GM19099 (cell line): Measurements from ENCODE around the gene PPP1R16B.

ENCODE experiments used
- POLR2A ChIP-seq: IDR thresholded peaks from 3 replicates; pipeline ENCODE4 v1.6.1; 2011; ENCODE audit warnings: low read depth; ENCODE audit not compliant: insufficient read length; ENCODE audit errors: extremely low read depth

PPP1R16B gene

DNA sequence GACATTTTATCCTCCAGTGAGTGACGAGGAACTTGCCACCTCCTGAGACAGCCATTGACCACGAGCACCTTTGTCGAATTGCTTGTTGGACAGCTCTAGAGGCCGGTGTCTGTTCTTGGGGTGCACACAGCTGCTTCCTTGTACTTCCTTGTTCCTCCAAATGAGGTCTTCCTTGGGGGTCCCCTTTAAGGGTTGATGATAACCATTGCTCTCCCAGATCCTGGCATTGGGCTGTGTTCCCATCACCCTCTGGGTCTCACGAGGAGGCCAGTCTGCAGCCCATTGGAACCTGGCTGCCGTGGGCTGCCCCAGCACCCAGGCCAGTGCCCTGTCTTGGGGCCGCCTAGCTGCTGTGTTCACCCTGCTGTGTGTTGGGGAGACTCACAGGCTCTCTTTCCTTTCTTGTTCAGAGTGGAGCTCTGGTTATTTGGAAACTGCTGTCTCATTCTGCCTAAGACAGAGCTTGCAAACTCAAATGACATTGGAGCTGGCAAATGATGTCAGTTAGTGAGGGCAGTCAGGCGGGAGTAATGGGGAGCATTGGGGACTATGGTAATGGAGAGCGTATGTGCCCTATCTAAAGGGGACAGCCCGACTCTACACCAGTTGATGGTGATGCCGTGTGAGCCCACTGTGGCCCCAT, 25.7 kb downstream of the PPP1R16B start:
- TF ChIP-seq POLR2A: no peak

DNA sequence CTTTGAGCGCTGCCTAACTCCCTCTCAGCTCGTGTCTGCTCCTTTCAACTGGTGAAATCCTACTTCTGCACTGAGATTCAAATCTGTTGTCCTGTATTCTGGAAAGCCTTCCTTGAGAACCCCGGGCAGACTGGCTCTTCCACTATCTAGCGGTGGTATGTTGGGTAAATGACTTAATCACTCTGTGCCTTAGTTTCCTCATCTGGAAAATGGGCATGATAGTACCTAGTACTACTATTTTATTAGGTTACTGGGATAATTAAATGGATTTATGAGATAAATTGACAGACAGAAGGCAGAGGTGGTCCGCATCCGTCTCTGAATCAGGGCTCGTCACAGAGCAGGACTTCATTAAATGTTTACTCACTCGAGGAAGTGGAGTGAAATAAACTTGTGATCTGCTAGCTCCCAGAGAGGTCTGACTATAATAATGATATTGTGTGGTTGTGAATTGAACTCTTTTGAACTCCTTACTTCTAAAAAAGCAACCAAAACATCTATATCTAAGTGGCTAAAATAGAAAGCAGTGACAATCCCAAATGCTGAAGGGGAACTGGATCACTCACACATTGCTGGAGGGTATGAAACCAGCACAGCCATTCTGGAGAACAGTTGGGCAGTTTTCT, 26.6 kb downstream of the PPP1R16B start:
- TF ChIP-seq POLR2A: no peak

- TF ChIP-seq POLR2A: no peak
These were observed 27.8 kb downstream of the PPP1R16B start for GRCh38 chr20:38833154-38833856.

DNA sequence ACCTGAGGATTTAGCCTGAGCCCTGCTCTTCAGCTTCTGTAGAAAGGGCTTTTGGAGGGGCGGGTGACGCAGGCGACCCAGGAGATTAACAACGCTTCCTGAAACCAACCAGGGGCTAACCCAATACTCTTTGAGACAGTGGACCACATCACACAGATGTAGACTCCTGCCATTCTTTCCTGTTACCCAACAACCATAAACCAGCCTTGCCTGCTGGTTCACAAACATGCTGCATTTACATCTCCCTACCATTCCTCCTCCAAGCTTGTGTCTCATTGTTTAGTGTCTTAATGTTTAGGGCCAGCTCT, 28.3 kb downstream of the PPP1R16B start:
- TF ChIP-seq POLR2A: no peak

- no peak for TF ChIP-seq POLR2A
These were observed 29.4 kb downstream of the PPP1R16B start for GRCh38 chr20:38834868-38835267.

DNA sequence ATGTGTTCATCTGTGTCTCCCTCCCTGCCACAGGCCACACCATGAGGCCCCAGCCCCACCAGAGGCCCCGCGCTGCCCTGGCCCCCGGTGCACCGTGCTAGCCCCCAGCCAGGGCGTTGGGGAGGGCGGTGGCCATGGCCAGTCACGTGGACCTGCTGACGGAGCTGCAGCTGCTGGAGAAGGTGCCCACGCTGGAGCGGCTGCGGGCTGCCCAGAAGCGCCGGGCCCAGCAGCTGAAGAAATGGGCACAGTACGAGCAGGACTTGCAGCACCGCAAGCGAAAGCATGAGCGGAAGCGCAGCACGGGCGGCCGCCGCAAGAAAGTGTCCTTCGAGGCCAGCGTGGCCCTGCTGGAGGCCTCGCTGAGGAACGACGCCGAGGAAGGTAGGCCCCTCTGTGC, 30.3 kb downstream of the PPP1R16B start:
- TF ChIP-seq POLR2A: no peak

- no peak for TF ChIP-seq POLR2A
These were observed 31.5 kb downstream of the PPP1R16B start for GRCh38 chr20:38836991-38837390.

- TF ChIP-seq POLR2A: no peak
These were observed 32.8 kb downstream of the PPP1R16B start for GRCh38 chr20:38838326-38838725.

DNA sequence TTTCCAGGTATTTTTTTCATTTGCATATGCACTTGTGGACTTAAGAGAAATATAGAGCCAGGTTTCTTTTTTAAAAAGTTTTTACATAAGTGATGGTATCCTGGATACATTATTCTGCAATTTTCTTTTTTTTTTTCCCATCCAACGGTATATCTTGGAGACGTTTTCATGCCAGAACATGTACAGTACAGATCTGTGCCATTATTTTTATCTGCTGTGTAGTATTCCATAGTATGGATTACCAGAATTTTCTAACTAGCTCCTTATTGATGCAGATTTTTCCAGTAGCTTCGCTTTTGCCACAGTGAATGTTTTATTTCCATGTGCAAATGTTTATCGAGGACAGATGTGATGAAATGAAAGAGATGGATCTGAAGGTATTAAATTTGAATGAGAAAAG, 34.1 kb downstream of the PPP1R16B start:
- TF ChIP-seq POLR2A: no peak

GRCh38 chr20:38840053-38840893, 34.8 kb downstream of the PPP1R16B start:
- no peak for TF ChIP-seq POLR2A

DNA sequence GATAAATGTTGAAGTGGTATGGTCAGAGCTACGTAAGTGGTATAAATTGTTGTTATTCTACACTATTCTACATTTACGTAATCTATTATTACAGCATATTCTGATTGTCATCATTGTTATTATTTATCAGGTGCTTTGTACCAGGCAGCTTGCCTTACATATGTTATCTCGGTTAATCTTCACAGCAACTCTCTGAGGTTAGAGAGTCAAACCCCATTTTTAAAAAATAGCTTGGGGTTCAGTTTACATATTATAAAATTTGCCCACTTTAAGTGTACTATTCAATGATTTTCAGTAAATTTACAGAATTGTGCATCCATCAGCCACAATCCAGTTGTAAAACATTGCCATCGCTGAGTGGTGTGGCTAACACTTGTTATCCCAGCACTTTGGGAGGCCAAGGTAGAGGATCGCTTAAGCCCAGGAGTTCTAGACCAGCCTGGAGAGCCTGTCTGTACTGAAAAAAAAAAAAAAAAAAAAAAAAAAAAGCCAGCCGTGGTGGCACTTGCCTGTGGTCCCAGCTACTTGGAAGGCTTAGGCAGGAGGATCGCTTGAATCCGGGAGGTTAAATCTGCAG, 35.5 kb downstream of the PPP1R16B start:
- TF ChIP-seq POLR2A: no peak

GRCh38 chr20:38841570-38841969, 36.1 kb downstream of the PPP1R16B start:
- no peak for TF ChIP-seq POLR2A

- peak; percentile 14 for TF ChIP-seq POLR2A
These were observed 36.5 kb downstream of the PPP1R16B start for GRCh38 chr20:38842026-38842425.

DNA sequence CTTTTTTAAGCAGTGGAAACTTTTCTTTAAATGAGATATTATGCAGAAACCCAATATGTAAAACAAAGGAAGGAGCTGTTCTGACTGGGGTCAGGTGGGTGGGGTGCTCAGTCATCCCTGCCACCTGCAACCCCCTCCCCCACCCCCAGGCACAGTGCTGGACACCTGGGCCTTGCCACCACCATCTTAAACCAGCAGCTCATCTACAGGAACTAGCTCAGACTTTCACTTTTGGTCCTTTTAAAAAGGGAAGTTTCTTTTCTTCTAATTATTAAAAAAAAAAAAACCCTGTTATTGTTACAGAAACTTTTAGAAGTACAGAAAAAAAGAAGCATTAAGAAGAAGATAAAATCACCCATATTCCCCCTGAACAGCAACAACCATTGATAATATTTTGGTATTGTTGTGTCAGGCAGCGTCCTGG, 37.1 kb downstream of the PPP1R16B start:
- no peak for TF ChIP-seq POLR2A

DNA sequence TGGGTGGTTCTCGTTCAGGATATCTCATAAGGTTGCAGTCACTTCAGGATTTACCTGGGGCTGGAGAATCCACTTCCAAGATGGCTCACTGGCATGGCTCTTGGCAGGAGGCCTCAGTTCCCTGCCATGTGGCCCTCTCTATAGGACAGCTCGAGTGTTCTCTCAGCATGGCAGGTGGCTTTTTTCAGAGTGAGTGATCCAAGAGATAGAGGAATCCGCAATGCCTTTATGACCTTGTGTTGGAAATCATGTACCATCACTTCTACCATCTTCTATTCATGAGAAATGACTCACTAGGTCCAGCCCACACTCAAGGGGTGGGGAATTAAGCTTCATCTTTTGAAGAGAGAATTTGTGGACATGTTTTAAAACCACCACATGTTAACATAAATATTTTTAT, 37.8 kb downstream of the PPP1R16B start:
- TF ChIP-seq POLR2A: no peak

GRCh38 chr20:38844963-38845362, 39.5 kb downstream of the PPP1R16B start:
- no peak for TF ChIP-seq POLR2A

GRCh38 chr20:38847840-38848239, 42.3 kb downstream of the PPP1R16B start:
- no peak for TF ChIP-seq POLR2A
